ENCODE measurements around the gene DRD3.

DRD3 gene

DNA sequence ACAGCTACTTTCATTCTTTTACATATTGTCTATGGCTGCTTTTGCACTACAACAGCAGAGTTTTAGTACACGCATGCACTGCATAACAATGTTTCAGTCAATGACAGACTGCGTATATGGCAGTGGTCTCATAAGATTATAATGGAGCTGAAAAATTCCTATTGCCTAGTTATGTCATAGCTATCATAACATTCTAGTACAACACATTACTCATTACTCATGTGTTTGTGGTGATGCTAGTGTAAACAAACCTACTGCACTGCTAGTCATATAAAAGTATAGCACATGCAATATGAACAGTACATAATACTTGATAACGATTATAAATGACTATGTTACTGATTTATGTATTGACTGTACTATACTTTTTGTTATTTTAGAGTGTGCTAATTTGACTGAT is 74.4 kb downstream of the DRD3 start:
- Histone ChIP-seq H3K4me2 (ENCODE audit: low read length) (no peak overlapping the region), H3K4me1 (ENCODE audit: control insufficient read depth, low read length) (no peaks in the 10 kb centered on the region)

DNA sequence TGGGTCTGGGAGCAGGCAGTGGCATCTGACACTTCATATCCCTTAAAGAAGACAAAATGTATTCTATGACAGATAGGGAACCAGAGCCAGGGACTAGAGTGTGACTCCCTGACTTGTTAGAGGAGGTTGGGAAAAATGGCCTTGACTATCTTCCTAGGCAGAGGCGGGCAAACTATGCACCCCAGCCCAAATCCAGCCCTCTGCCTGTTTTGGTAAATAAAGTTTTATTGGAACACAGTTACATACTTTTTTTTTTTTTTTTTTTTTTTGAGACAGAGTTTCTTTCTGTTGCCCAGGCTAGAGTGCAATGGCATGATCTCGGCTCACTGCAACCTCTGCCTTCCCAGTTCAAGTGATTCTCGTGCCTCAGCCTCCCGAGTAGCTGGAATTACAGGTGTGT is 75.0 kb downstream of the DRD3 start:
- 0 out of 2 replicates have a peak, but pooled peaks cover 2% of the 10 kb centered on the region for H3K27me3 ChIP-seq (ENCODE audit: control insufficient read depth, low read length)
- H3K4me2 ChIP-seq (ENCODE audit: low read length) = no peak overlapping the region
- H3K4me1 ChIP-seq (ENCODE audit: control insufficient read depth, low read length) = no peaks in the 10 kb centered on the region
- H3K36me3 ChIP-seq (ENCODE audit: control insufficient read depth, low read length) = no peaks in the 10 kb centered on the region
- no peak for TF ChIP-seq EZH2phosphoT487 (IDR thresholded peaks at IDR 0.05; ENCODE audit: borderline replicate concordance, low read length)
- TF ChIP-seq, protein P1, sequence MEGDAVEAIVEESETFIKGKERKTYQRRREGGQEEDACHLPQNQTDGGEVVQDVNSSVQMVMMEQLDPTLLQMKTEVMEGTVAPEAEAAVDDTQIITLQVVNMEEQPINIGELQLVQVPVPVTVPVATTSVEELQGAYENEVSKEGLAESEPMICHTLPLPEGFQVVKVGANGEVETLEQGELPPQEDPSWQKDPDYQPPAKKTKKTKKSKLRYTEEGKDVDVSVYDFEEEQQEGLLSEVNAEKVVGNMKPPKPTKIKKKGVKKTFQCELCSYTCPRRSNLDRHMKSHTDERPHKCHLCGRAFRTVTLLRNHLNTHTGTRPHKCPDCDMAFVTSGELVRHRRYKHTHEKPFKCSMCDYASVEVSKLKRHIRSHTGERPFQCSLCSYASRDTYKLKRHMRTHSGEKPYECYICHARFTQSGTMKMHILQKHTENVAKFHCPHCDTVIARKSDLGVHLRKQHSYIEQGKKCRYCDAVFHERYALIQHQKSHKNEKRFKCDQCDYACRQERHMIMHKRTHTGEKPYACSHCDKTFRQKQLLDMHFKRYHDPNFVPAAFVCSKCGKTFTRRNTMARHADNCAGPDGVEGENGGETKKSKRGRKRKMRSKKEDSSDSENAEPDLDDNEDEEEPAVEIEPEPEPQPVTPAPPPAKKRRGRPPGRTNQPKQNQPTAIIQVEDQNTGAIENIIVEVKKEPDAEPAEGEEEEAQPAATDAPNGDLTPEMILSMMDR (IDR thresholded peaks at IDR 0.05; ENCODE audit: low read depth, low read length, poor library complexity, severe bottlenecking) = no peak
- H3F3A ChIP-seq (ENCODE audit: control insufficient read depth, insufficient read depth) = no peaks in the 10 kb centered on the region
- no peak overlapping the region for H3K4me3 ChIP-seq (ENCODE audit: low read length)
- H3K9me3 ChIP-seq (ENCODE audit: control insufficient read depth, insufficient read depth, low read length) = no peaks in the 10 kb centered on the region
- no peak overlapping the region for H3K27ac ChIP-seq (ENCODE audit: low read depth, low read length)
- no peaks in the 10 kb centered on the region for H4K20me1 ChIP-seq (ENCODE audit: control insufficient read depth, insufficient read depth, low read depth, low read length)
- no peaks in the 10 kb centered on the region for H3K79me2 ChIP-seq (ENCODE audit: control insufficient read depth, low read length)
- no peaks in the 10 kb centered on the region for H3K9me2 ChIP-seq (replicated peaks; ENCODE audit: control insufficient read depth, low read length)

More for the DNA sequence above, 74.4 kb downstream of the DRD3 start:
- Histone ChIP-seq H3K27ac (ENCODE audit: low read depth, low read length) (no peak overlapping the region), H3F3A (ENCODE audit: control insufficient read depth, insufficient read depth) (no peaks in the 10 kb centered on the region), H3K9me2 (replicated peaks; ENCODE audit: control insufficient read depth, low read length) (no peaks in the 10 kb centered on the region), H4K20me1 (ENCODE audit: control insufficient read depth, insufficient read depth, low read depth, low read length) (no peaks in the 10 kb centered on the region), H3K9me3 (ENCODE audit: control insufficient read depth, insufficient read depth, low read length) (no peaks in the 10 kb centered on the region), H3K36me3 (ENCODE audit: control insufficient read depth, low read length) (no peaks in the 10 kb centered on the region), H3K27me3 (ENCODE audit: control insufficient read depth, low read length) (0 out of 2 replicates have a peak, but pooled peaks cover 2% of the 10 kb centered on the region), H3K79me2 (ENCODE audit: control insufficient read depth, low read length) (no peaks in the 10 kb centered on the region), H3K4me3 (ENCODE audit: low read length) (no peak overlapping the region)
- TF ChIP-seq, protein P1 (IDR thresholded peaks at IDR 0.05; ENCODE audit: low read depth, low read length, poor library complexity, severe bottlenecking) = no peak
- no peak for TF ChIP-seq EZH2phosphoT487 (IDR thresholded peaks at IDR 0.05; ENCODE audit: borderline replicate concordance, low read length)

DNA sequence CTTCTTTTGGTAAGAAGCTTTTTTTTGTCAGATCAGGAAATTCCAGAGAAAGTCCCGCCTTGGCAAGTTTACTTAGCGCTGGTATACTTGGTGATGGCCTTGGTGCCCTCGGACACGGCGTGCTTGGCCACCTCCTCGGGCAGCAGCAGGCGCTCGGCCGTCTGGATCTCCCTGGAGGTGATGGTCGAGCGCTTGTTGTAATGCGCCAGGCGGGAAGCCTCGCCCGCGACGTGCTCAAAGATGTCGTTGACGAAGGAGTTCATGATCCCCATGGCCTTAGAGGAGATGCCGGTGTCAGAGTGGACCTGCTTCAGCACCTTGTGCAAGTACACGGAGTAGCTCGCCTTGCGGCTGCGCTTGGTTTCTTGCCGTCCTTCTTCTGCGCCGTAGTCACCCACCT is 75.7 kb downstream of the DRD3 start:
- Histone ChIP-seq H3K9me2 (replicated peaks; ENCODE audit: control insufficient read depth, low read length) (no peaks in the 10 kb centered on the region), H3K79me2 (ENCODE audit: control insufficient read depth, low read length) (no peaks in the 10 kb centered on the region), H3F3A (ENCODE audit: control insufficient read depth, insufficient read depth) (no peaks in the 10 kb centered on the region), H3K4me2 (ENCODE audit: low read length) (no peak overlapping the region), H3K4me3 (ENCODE audit: low read length) (no peak overlapping the region), H3K4me1 (ENCODE audit: control insufficient read depth, low read length) (no peaks in the 10 kb centered on the region), H3K27ac (ENCODE audit: low read depth, low read length) (no peak overlapping the region), H3K9me3 (ENCODE audit: control insufficient read depth, insufficient read depth, low read length) (no peaks in the 10 kb centered on the region), H3K27me3 (ENCODE audit: control insufficient read depth, low read length) (0 out of 2 replicates have a peak, but pooled peaks cover 2% of the 10 kb centered on the region), H4K20me1 (ENCODE audit: control insufficient read depth, insufficient read depth, low read depth, low read length) (no peaks in the 10 kb centered on the region), H3K36me3 (ENCODE audit: control insufficient read depth, low read length) (no peaks in the 10 kb centered on the region)
- TF ChIP-seq, protein P1 (IDR thresholded peaks at IDR 0.05; ENCODE audit: low read depth, low read length, poor library complexity, severe bottlenecking) = no peak
- no peak for TF ChIP-seq EZH2phosphoT487 (IDR thresholded peaks at IDR 0.05; ENCODE audit: borderline replicate concordance, low read length)

Measured in DOHH2 (cell line).